COLO668 (cell line): ENCODE measurements around the gene DHRS12.

Experiments
- DNase-seq: peaks from one replicate; lab custom pipeline; 2025; ENCODE audit not compliant: unreplicated experiment; lab: John Stamatoyannopoulos, UW

The DHRS12 gene

GRCh38 chr13:51730927-51731326, 73.0 kb downstream of the DHRS12 start:
- DNase-seq = no peak

DNA sequence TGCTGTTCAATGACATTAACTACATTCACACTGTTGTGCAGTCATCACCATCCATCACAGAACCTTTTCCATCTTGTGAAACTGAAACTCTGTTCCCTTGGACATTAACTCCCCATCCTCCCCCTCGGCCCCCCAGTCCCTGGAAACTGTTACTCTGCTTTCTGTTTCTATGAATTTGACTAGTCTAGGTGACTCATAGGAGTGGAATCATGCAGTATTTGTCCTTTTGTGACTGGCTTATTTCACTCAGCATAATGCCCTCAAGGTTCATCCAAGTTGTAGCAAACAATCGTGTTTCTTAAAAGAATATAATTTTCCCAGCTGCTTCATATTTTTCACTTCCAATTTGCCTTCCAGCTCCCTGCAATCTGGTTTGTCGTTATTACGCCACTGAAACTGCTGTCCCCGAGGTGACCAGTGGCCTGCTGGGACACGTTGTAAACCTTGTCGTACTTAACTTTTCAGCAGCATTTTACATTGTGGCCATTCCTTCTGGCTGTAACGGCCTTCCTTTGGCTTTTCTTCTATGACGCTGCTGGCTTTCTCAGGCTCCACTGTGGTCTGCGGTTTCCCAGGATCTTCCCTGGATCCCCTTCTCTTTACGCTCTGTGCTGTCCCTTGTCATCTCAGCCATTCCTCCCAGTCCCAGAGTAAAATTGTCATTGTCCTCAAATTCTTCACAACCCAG, 74.0 kb downstream of the DHRS12 start:
- no peak for DNase-seq

- DNase-seq = no peak
These were observed 75.0 kb downstream of the DHRS12 start for GRCh38 chr13:51728972-51729371.

GRCh38 chr13:51728275-51728673, 75.7 kb downstream of the DHRS12 start:
- DNase-seq = no peak

DNA sequence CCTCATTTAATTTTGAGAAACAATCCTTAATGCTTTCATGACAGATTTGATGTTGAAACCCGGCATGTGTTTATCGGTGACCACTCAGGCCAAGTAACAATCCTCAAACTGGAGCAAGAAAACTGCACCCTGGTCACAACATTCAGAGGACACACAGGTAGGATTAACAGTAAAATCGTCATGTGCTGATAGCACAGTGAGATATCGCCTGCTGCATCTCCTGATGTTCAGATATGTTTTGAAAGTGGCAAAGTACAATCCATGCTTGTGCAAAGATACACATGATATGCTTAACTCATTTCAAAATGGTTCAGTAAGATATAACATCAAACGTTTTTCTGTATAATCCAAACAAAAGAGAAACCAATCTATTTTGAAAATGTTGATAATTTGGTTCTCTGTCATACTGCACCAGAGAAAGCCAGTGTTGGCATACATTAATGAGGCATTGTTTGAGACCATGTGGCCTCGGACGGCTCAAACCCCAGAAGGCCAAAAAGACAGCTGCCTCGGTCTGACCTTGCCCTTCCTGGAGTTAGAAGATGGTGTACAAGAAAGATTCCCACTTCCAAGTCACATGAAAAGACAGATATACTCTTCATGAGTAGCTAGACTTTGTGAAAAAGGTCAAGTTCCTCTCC, 76.2 kb downstream of the DHRS12 start:
- no peak for DNase-seq

GRCh38 chr13:51726446-51727193, 77.3 kb downstream of the DHRS12 start:
- DNase-seq = no peak

- no peak for DNase-seq
These were observed 79.2 kb downstream of the DHRS12 start for GRCh38 chr13:51724721-51725120.

GRCh38 chr13:51723529-51723928, 80.4 kb downstream of the DHRS12 start:
- no peak for DNase-seq

DNA sequence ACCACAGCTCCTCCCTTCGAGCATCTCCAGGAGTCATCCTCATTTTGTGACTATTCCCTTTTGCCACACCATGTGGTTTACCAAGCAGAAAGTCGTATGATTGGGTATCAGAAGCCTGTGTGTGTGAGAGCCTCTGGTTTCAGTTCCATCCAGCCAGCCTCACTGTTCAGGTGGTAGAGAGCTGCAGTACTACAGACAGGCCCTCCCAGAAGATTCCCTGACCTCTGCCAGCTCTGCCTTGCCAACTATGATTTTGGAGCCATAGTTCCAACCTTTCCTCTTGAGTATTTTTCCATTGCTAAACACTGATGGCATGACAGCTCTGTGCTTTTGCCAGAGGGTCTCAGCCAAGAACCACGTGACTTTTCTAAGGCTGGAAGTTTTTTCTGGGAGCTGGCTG, 82.5 kb downstream of the DHRS12 start:
- DNase-seq = no peak

DNA sequence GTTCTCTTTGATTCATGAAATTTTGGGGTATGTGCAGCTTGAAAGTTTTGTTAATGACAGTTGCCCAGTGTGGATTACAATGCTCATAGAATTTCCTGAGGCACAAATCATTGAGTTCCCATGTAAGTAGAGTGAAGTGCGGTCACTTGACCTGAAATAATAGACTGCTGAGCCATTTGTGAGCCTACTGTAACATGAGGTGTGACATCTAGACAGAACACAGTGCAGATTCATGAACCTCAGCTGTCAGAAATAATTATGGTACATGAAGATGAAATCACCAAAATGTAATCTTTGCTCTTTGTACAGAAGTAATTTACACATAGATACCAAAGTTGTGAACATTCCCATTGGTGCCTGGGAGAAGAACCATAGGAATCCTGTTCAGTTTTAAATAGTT, 84.6 kb downstream of the DHRS12 start:
- no peak for DNase-seq
